ENCODE results near the gene LTC4S.
"Not testable (repeated sequence)": the region's sequence is repeated elsewhere in the genome, so short reads cannot be mapped to it uniquely, and the experiment has no call there.

The LTC4S gene

DNA sequence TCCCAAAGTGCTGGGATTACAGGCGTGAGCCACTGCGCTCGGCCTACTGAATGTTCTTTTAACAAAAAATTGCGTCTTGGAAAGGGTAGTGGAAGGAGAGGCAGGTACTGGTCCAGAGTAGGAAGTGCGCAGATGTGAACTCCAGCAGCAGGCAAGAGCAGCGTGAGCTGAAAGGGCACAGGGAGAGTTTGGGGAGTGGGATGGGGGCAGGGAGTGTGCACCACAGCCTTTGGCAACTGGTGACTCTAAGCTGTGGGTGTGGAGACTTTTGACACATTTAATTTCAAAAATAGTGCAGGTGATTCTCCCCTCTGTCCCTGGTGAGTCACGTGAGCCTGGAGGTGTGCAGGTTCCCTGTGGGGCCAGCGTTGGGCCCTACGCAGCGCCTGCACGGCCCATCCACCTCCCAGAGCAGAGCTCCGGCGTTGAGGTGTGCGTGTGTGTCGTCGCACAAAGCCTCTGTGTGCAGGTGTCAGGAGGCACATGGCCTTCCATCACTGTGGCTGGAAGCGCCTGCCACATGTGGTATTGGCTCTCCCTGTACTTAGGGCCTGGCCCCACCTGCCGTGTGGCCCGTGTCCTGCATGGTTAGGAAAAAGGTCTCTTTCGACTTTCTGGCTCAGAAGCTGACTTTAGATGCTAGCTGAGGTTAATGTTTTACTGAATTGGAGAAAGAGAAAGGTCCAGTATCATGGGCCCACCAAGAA lies 38.4 kb downstream of the LTC4S start:
- H3K4me1 Mint-ChIP-seq: peaks cover 52% of the 10 kb centered on the region
- no peaks in the 10 kb centered on the region for H3K9me3 Mint-ChIP-seq
- no peak overlapping the region for H3K4me3 Mint-ChIP-seq
- no peak for DNase-seq (ENCODE audit: low spot score in 2 of 2)
- peaks cover 72% of the 10 kb centered on the region for H3K36me3 Mint-ChIP-seq (ENCODE audit: insufficient read depth)
- ATAC-seq (replicated peaks; ENCODE audit: extremely low read depth, poor library complexity, severe bottlenecking): no peak
- no peaks in the 10 kb centered on the region for H3K27me3 Mint-ChIP-seq
- no peak overlapping the region for H3K27ac Mint-ChIP-seq (ENCODE audit: low read depth)

DNA sequence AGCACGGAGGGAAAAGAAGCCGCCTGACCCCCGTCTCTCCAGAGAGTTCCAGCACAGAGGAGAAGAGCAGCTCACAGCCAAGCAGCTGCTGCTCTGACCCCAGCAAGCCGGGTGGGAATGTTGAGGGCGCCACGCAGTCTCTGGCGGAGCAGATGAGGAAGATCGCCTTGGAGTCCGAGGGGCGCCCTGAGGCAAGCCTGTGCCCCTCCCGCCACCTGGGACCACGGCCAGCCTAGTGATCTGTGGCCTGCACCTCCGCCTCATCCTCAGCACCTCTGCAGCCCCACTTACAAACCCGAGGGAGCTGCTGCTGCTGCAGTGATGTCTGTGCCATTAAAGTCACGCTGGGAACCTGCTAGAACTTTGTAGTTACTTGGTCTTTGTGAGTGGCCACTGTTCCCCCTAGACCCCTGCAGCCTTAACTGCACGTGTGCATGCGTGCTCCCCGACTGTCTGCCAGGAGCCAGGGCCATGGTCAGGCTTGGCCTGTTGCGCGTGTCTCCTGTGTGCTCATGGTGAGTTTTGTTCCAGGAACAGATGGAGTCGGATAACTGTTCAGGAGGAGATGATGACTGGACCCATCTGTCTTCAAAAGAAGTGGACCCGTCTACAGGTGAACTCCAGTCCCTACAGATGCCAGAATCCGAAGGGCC lies 39.4 kb downstream of the LTC4S start:
- peaks cover 49% of the 10 kb centered on the region for H3K4me1 Mint-ChIP-seq
- no peaks in the 10 kb centered on the region for H3K9me3 Mint-ChIP-seq
- peaks cover 73% of the 10 kb centered on the region for H3K36me3 Mint-ChIP-seq (ENCODE audit: insufficient read depth)
- DNase-seq (ENCODE audit: low spot score in 2 of 2): no peak
- H3K4me3 Mint-ChIP-seq: no peak overlapping the region
- no peaks in the 10 kb centered on the region for H3K27me3 Mint-ChIP-seq
- no peak for ATAC-seq (replicated peaks; ENCODE audit: extremely low read depth, poor library complexity, severe bottlenecking)
- H3K27ac Mint-ChIP-seq (ENCODE audit: low read depth): peak overlapping the region; percentile 62

DNA sequence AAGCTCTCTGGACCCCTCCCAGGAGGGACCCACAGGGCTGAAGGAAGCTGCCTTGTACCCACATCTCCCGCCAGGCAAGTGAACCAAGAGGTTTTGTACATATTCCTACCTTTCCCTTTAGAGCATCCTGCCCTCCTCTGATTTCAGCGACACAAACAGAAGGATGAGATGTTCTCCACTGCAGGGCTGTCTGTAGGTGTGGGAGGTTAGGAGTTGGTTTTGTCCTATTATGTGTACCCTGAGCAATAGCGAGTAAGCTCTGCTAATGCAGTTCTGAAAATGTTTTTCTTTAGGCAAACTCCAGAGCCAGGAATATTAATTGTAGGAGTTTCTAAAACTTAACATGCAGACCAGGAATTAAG lies 39.9 kb downstream of the LTC4S start:
- ATAC-seq (replicated peaks; ENCODE audit: extremely low read depth, poor library complexity, severe bottlenecking): no peak
- H3K27me3 Mint-ChIP-seq: no peaks in the 10 kb centered on the region
- H3K4me3 Mint-ChIP-seq: no peak overlapping the region
- no peaks in the 10 kb centered on the region for H3K9me3 Mint-ChIP-seq
- peak overlapping the region; percentile 62 for H3K27ac Mint-ChIP-seq (ENCODE audit: low read depth)
- no peak for DNase-seq (ENCODE audit: low spot score in 2 of 2)
- peaks cover 73% of the 10 kb centered on the region for H3K36me3 Mint-ChIP-seq (ENCODE audit: insufficient read depth)
- H3K4me1 Mint-ChIP-seq: peaks cover 46% of the 10 kb centered on the region

DNA sequence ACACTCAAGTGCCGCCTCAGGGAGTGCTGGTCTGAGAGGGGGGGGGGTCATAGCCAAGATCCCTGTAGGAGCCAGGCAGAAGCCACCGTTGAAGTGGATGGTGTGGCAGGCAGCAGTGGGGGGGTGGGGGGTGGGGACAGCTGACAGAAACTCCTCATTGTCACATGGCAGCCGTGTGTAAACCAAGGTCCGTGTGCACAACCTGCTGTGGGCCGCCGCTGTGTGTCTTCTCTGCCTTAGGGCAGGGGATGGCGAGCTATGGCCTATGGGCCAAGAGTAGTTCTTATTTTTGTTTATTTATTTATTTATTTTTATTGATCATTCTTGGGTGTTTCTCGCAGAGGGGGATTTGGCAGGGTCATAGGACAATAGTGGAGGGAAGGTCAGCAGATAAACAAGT lies 40.3 kb downstream of the LTC4S start:
- H3K4me3 Mint-ChIP-seq: no peak overlapping the region
- H3K27me3 Mint-ChIP-seq: no peaks in the 10 kb centered on the region
- H3K27ac Mint-ChIP-seq (ENCODE audit: low read depth): peak overlapping the region; percentile 62
- H3K36me3 Mint-ChIP-seq (ENCODE audit: insufficient read depth): peaks cover 69% of the 10 kb centered on the region
- H3K4me1 Mint-ChIP-seq: peaks cover 41% of the 10 kb centered on the region
- H3K9me3 Mint-ChIP-seq: no peaks in the 10 kb centered on the region
- DNase-seq (ENCODE audit: low spot score in 2 of 2) (no peak), ATAC-seq (replicated peaks; ENCODE audit: extremely low read depth, poor library complexity, severe bottlenecking) (no peak)

DNA sequence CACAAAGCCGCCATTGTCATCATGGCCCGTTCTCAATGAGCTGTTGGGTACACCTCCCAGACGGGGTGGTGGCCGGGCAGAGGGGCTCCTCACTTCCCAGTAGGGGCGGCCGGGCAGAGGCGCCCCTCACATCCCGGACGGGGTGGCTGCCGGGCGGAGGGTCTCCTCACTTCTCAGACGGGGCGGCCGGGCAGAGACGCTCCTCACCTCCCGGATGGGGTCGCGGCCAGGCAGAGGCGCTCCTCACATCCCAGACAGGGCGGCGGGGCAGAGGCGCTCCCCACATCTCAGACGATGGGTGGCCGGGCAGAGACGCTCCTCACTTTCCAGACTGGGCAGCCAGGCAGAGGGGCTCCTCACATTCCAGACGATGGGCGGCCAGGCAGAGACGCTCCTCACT lies 41.1 kb downstream of the LTC4S start:
- H3K27ac Mint-ChIP-seq (ENCODE audit: low read depth); H3K9me3 Mint-ChIP-seq; ATAC-seq (replicated peaks; ENCODE audit: extremely low read depth, poor library complexity, severe bottlenecking); DNase-seq (ENCODE audit: low spot score in 2 of 2); H3K27me3 Mint-ChIP-seq; H3K4me3 Mint-ChIP-seq: not testable (repeated sequence)
- peaks cover 34% of the 10 kb centered on the region for H3K4me1 Mint-ChIP-seq
- peaks cover 67% of the 10 kb centered on the region for H3K36me3 Mint-ChIP-seq (ENCODE audit: insufficient read depth)

DNA sequence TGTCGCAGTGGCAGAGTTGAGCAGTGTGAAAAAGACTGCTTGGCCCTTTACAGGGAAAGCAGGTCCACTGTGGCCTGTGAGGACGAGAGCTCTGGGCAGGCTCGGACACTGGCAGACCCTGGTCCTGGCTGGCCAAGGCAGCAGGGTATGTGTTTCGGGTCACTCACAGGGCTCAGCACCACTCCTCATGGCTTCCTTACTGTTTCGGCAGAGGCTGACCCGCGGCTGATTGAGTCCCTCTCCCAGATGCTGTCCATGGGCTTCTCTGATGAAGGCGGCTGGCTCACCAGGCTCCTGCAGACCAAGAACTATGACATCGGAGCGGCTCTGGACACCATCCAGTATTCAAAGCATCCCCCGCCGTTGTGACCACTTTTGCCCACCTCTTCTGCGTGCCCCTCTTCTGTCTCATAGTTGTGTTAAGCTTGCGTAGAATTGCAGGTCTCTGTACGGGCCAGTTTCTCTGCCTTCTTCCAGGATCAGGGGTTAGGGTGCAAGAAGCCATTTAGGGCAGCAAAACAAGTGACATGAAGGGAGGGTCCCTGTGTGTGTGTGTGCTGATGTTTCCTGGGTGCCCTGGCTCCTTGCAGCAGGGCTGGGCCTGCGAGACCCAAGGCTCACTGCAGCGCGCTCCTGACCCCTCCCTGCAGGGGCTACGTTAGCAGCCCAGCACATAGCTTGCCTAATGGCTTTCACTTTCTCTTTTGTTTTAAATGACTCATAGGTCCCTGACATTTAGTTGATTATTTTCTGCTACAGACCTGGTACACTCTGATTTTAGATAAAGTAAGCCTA lies 42.6 kb downstream of the LTC4S start:
- peak overlapping the region; percentile 58 for H3K4me3 Mint-ChIP-seq
- peaks cover 68% of the 10 kb centered on the region for H3K36me3 Mint-ChIP-seq (ENCODE audit: insufficient read depth)
- DNase-seq (ENCODE audit: low spot score in 2 of 2) (peak in 1 of 2 donors; percentile 41), ATAC-seq (replicated peaks; ENCODE audit: extremely low read depth, poor library complexity, severe bottlenecking) (peak; percentile 94)
- H3K4me1 Mint-ChIP-seq: peaks cover 25% of the 10 kb centered on the region
- H3K9me3 Mint-ChIP-seq: no peaks in the 10 kb centered on the region
- H3K27ac Mint-ChIP-seq (ENCODE audit: low read depth): peak overlapping the region; percentile 88
- no peaks in the 10 kb centered on the region for H3K27me3 Mint-ChIP-seq

DNA sequence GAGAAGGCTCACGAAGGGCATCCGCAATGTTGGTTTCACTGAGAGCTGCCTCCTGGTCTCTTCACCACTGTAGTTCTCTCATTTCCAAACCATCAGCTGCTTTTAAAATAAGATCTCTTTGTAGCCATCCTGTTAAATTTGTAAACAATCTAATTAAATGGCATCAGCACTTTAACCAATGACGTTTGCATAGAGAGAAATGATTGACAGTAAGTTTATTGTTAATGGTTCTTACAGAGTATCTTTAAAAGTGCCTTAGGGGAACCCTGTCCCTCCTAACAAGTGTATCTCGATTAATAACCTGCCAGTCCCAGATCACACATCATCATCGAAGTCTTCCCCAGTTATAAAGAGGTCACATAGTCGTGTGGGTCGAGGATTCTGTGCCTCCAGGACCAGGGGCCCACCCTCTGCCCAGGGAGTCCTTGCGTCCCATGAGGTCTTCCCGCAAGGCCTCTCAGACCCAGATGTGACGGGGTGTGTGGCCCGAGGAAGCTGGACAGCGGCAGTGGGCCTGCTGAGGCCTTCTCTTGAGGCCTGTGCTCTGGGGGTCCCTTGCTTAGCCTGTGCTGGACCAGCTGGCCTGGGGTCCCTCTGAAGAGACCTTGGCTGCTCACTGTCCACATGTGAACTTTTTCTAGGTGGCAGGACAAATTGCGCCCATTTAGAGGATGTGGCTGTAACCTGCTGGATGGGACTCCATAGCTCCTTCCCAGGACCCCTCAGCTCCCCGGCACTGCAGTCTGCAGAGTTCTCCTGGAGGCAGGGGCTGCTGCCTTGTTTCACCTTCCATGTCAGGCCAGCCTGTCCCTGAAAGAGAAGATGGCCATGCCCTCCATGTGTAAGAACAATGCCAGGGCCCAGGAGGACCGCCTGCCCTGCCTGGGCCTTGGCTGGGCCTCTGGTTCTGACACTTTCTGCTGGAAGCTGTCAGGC lies 43.6 kb downstream of the LTC4S start:
- H3K4me3 Mint-ChIP-seq: peak overlapping the region; percentile 58
- H3K9me3 Mint-ChIP-seq: no peaks in the 10 kb centered on the region
- DNase-seq (ENCODE audit: low spot score in 2 of 2) (no peak), ATAC-seq (replicated peaks; ENCODE audit: extremely low read depth, poor library complexity, severe bottlenecking) (no peak)
- H3K27ac Mint-ChIP-seq (ENCODE audit: low read depth): peak overlapping the region; percentile 88
- H3K4me1 Mint-ChIP-seq: peaks cover 25% of the 10 kb centered on the region
- H3K27me3 Mint-ChIP-seq: no peaks in the 10 kb centered on the region
- H3K36me3 Mint-ChIP-seq (ENCODE audit: insufficient read depth): peaks cover 67% of the 10 kb centered on the region

DNA sequence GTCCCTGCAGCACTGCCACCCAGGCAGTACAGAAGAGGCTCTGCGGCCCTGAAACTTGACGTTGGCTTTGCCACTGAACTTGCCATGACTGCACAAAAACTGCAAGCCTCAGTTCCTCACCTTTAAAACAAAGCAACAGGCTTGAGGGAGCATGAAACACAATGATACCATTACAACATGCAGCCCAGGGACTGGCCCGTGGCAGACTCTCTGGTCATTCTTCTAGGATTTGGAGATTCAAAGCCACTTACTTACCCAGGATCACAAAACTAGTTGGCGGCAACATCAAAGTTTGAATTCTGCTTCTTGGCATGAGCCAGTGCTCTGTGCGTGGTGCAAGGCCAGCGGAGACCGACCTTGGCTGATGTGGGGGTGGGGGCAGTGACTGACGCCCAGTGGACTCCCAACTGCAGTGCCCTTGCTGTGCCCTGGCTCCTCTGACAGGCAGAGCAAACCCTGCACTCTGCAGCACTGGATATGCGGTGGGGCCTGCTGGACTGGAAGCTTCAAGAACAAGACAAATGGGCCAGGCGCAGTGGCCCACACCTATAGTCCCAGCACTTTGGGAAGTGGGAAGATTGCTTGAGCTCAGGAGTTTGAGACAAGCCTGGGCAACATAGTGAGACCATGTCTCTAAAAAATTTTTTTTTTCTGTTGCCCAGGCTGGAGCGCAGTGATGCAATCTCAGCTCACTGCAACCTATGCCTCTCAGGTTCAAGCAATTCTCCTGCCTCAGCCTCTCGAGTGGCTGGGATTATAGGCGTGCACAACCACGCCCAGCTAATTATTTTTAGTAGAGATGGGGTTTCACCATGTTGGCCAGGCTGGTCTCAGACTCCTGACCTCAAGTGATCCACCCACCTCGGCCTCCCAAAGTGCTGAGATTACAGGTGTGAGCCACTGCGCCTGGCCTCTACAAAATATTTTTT lies 45.8 kb downstream of the LTC4S start:
- Mint-ChIP-seq H3K4me3 (no peak overlapping the region), H3K27me3 (no peaks in the 10 kb centered on the region), H3K9me3 (peaks cover under 1% of the 10 kb centered on the region), H3K27ac (ENCODE audit: low read depth) (no peak overlapping the region), H3K36me3 (ENCODE audit: insufficient read depth) (peaks cover 57% of the 10 kb centered on the region), H3K4me1 (peaks cover 17% of the 10 kb centered on the region)
- ATAC-seq (replicated peaks; ENCODE audit: extremely low read depth, poor library complexity, severe bottlenecking): no peak
- no peak for DNase-seq (ENCODE audit: low spot score in 2 of 2)

DNA sequence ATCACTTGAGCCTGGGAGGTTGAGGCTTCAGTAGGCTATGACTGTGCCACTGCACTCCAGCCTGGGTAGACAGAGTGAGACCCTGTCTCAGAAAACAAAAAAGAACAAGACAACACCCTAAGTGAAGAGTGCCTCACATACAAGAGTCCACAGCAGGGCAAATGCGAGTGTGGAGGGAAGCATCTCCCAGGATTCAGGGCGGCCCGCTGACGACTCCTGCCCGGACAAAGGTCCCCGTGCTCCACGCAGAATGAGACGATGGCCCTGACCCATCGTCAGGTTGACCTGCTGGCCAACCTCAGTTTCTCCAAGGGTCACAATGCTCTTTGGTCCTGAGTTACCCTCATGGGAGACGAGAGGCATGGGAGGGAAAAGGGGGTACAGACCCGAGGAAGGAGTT lies 46.5 kb downstream of the LTC4S start:
- Mint-ChIP-seq H3K4me3 (no peak overlapping the region), H3K27me3 (no peaks in the 10 kb centered on the region), H3K9me3 (peaks cover 6% of the 10 kb centered on the region), H3K4me1 (peaks cover 17% of the 10 kb centered on the region), H3K36me3 (ENCODE audit: insufficient read depth) (peaks cover 55% of the 10 kb centered on the region), H3K27ac (ENCODE audit: low read depth) (no peak overlapping the region)
- DNase-seq (ENCODE audit: low spot score in 2 of 2) (no peak), ATAC-seq (replicated peaks; ENCODE audit: extremely low read depth, poor library complexity, severe bottlenecking) (no peak)

DNA sequence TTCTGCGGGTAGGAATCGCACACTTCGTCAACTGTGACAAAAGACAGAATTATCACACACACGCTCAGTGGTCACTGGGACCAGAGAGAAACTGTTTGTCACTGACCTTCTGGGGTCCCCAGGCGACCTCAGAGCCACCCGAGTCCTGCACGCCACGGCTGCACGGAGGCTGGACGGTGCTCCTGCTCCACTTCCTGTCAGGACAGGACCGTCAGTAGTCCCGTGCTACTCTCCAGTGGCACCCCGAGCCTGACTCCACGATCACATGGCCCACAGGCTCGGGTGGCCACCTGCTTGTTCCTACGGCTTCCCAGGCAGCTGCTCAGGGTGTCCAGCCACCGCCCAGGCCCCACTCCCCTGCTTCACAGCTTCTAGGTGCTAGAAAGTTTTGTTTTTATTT lies 47.0 kb downstream of the LTC4S start:
- ATAC-seq (replicated peaks; ENCODE audit: extremely low read depth, poor library complexity, severe bottlenecking) (no peak), DNase-seq (ENCODE audit: low spot score in 2 of 2) (no peak)
- Mint-ChIP-seq H3K27ac (ENCODE audit: low read depth) (no peak overlapping the region), H3K9me3 (peaks cover 6% of the 10 kb centered on the region), H3K36me3 (ENCODE audit: insufficient read depth) (peaks cover 52% of the 10 kb centered on the region), H3K27me3 (no peaks in the 10 kb centered on the region), H3K4me1 (peaks cover 15% of the 10 kb centered on the region), H3K4me3 (no peak overlapping the region)

DNA sequence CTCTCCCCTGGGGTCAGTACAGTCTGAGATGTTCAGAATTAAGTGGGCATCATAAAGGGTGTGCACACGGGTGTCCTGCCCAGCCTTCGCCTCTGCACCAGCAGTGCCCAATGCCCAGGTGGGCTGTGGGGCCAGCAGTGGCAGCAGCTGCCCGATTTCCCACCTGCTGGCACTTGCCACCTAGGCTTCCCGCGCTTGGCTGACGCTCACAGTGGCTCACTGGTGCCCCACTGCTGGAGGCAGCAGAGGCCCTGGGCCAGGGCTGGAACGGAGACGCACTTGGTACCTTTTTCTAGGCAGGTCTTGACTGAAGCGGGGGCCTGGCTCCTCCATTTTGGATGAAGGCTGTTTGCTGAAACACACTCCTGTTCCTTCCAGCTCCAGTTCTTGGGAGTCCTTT lies 47.8 kb downstream of the LTC4S start:
- no peak overlapping the region for H3K4me3 Mint-ChIP-seq
- H3K27ac Mint-ChIP-seq (ENCODE audit: low read depth): no peak overlapping the region
- DNase-seq (ENCODE audit: low spot score in 2 of 2) (no peak), ATAC-seq (replicated peaks; ENCODE audit: extremely low read depth, poor library complexity, severe bottlenecking) (no peak)
- H3K9me3 Mint-ChIP-seq: peaks cover 6% of the 10 kb centered on the region
- H3K27me3 Mint-ChIP-seq: no peaks in the 10 kb centered on the region
- H3K36me3 Mint-ChIP-seq (ENCODE audit: insufficient read depth): peaks cover 48% of the 10 kb centered on the region
- peaks cover 7% of the 10 kb centered on the region for H3K4me1 Mint-ChIP-seq
